Nephron (organoid): ENCODE measurements around the gene DCUN1D4.

Source experiments
- H3K27ac Mint-ChIP-seq, 3 experiments: 2 replicates each; pipeline ENCODE4 v1.8.0; 2020; ENCODE audit warnings: mixed read lengths in 3 of 3, mild to moderate bottlenecking in 2 of 3, moderate library complexity in 1 of 3
- H3K27me3 Mint-ChIP-seq: 2 replicates; pipeline ENCODE4 v1.8.0; 2021; ENCODE audit warnings: low read depth, mild to moderate bottlenecking, moderate library complexity, mixed read lengths
- H3K36me3 Mint-ChIP-seq: 2 replicates; pipeline ENCODE4 v1.8.0; 2020; ENCODE audit warnings: low read depth, mixed read lengths
- H3K4me1 Mint-ChIP-seq: 2 replicates; pipeline ENCODE4 v1.8.0; 2020; ENCODE audit warnings: mixed read lengths
- H3K4me3 Mint-ChIP-seq, 3 experiments: 2 replicates each; pipeline ENCODE4 v1.8.0; 2020; ENCODE audit warnings: mild to moderate bottlenecking in 3 of 3, mixed read lengths in 3 of 3, moderate library complexity in 2 of 3
- H3K9me3 Mint-ChIP-seq: 2 replicates; pipeline ENCODE4 v1.8.0; 2020; ENCODE audit warnings: mixed read lengths
- CTCF ChIP-seq, 3 experiments: fragments of 200-600 bp; sonication (generic); IDR thresholded peaks; one replicate each; pipeline ENCODE4 v1.5.0; 2021; ENCODE audit warnings: antibody characterized with exemption in 3 of 3; ENCODE audit not compliant: unreplicated experiment in 3 of 3

Gene DCUN1D4

DNA sequence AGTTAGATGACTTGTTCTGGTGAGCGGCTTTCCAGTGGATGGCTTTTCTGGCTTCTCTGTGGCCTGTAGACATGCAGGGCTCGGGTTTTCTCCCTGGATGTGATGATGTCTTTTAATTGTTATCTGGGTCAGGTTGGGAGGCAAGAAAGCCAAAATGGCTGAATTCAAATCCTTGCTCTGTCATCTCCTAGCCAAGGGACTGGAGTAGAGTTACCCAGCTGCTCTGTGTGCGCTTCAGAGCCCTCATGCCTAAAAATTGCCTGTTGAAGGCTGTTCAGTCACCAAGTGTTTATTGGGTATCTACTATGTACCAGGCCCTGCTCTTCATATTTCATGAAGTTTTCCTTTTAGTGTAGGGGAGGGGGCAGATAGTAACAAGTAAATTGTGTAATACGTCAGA, 7.3 kb downstream of the DCUN1D4 start:
- H3K27me3 Mint-ChIP-seq: no peaks in the 10 kb centered on the region
- H3K4me1 Mint-ChIP-seq: peaks cover 75% of the 10 kb centered on the region
- TF ChIP-seq CTCF (IDR thresholded peaks at IDR 0.05; ENCODE audit: unreplicated experiment in 3 of 3): no peak
- H3K9me3 Mint-ChIP-seq: no peaks in the 10 kb centered on the region
- no peaks in the 10 kb centered on the region for H3K36me3 Mint-ChIP-seq
- H3K27ac Mint-ChIP-seq: peak overlapping the region in 2 of 3 experiments; percentile 30 to 48
- H3K4me3 Mint-ChIP-seq: no peak overlapping the region

DNA sequence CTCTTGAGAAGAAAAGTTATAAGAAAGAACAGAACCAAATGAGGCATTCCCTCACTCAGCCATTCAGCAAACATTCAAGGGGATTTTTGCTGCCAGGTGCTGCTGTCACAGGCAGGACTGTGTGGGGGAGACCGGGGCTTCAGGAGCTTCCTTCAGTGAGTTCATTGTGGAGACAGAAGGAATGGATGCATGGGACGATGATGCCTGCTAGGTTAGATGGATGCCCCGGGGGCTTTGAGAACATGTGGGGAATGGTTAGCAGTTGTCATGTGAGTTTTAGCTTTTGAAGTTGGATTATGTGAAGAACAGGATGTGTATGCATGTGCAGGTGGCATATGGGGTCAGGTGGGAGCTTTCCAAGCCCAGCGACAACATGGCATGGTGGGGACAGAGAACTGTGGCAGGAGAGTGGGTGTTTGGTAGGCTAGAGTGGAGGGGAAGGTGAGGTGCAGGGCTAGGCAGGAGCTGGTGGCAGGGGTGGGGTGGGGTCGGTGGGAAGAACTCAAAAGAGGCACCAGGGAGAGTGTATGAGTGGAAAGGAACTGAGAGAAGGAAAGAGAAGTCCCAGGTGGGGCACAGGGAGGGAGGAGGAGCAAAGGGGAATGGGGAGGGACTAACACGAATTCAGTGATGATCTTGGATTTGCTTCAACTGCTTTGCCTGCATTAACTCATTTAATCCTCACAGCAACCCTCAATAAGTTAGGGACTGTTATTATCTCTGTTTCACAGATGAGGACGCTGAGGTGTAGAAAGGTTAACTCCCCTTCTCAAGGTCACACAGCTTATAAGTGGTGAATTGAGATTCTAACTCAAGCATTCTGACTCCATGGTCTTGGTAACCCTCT, 8.4 kb downstream of the DCUN1D4 start:
- Mint-ChIP-seq H3K36me3 (no peaks in the 10 kb centered on the region), H3K27ac (peak overlapping the region in 2 of 3 experiments; percentile 30 to 59), H3K4me3 (no peak overlapping the region), H3K27me3 (no peaks in the 10 kb centered on the region), H3K9me3 (no peaks in the 10 kb centered on the region), H3K4me1 (peaks cover 73% of the 10 kb centered on the region)
- TF ChIP-seq CTCF (IDR thresholded peaks at IDR 0.05; ENCODE audit: unreplicated experiment in 3 of 3): no peak

DNA sequence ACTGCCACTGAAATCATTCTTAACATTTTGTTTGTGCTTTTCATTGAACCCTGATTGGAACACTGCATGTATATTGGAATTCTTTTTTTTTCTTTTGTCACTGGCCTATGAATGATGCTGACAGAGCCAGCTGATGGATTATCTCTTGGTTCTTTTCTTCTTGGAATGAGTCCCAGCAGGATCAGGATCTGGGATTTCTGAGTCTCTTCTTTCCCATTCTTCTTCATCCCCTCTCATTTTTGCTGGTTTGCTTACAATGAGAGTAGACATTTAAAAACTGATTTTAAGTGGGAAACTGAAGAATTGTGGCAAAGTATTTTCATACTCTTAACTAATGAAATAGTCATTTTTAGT, 9.0 kb downstream of the DCUN1D4 start:
- peak overlapping the region in 2 of 3 experiments; percentile 30 to 59 for H3K27ac Mint-ChIP-seq
- H3K4me1 Mint-ChIP-seq: peaks cover 67% of the 10 kb centered on the region
- H3K9me3 Mint-ChIP-seq: no peaks in the 10 kb centered on the region
- no peak overlapping the region for H3K4me3 Mint-ChIP-seq
- H3K27me3 Mint-ChIP-seq: no peaks in the 10 kb centered on the region
- TF ChIP-seq CTCF (IDR thresholded peaks at IDR 0.05; ENCODE audit: unreplicated experiment in 3 of 3): no peak
- H3K36me3 Mint-ChIP-seq: no peaks in the 10 kb centered on the region

GRCh38 chr4:51853027-51853682, 10.2 kb downstream of the DCUN1D4 start:
- no peak for TF ChIP-seq CTCF (IDR thresholded peaks at IDR 0.05; ENCODE audit: unreplicated experiment in 3 of 3)
- Mint-ChIP-seq H3K36me3 (peaks cover 7% of the 10 kb centered on the region), H3K4me3 (no peak overlapping the region), H3K27me3 (no peaks in the 10 kb centered on the region), H3K4me1 (peaks cover 64% of the 10 kb centered on the region), H3K27ac (peak overlapping the region in 2 of 3 experiments; percentile 12 to 69), H3K9me3 (no peaks in the 10 kb centered on the region)

DNA sequence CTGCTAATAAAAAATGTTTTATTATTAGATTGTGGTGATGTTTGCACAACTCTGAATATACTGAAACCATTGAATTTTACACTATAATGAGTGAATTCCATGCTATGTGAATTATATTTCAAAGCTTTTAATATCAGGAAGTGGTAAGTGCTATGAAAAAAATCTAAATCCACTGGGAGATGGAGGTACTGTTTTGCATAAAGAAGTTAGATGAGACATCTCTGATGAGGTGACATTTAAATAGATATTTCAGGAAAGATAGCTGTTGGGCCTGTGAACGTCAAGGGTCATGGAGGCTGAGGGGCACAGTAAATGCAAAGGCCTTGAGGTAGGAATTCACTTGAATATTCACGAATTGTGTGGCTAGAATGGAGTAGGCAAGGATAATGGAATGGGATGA, 12.3 kb downstream of the DCUN1D4 start:
- H3K4me1 Mint-ChIP-seq: peaks cover 68% of the 10 kb centered on the region
- TF ChIP-seq CTCF (IDR thresholded peaks at IDR 0.05; ENCODE audit: unreplicated experiment in 3 of 3): no peak
- H3K4me3 Mint-ChIP-seq: no peak overlapping the region
- no peaks in the 10 kb centered on the region for H3K27me3 Mint-ChIP-seq
- H3K36me3 Mint-ChIP-seq: peaks cover 8% of the 10 kb centered on the region
- no peak overlapping the region for H3K27ac Mint-ChIP-seq
- H3K9me3 Mint-ChIP-seq: no peaks in the 10 kb centered on the region
